DMS114 treated with DMSO at 0.1 percent for 48 hours (cell line): ENCODE results near the gene KLHL40.

ENCODE experiments used
- DNase-seq: peaks from one replicate; lab custom pipeline; 2025; ENCODE audit not compliant: unreplicated experiment; lab: John Stamatoyannopoulos, UW

KLHL40 gene

GRCh38 chr3:42704136-42704841, 19.0 kb downstream of the KLHL40 start:
- DNase-seq: no peak

GRCh38 chr3:42705058-42705767, 19.9 kb downstream of the KLHL40 start:
- no peak for DNase-seq

- DNase-seq: no peak
Measured at GRCh38 chr3:42705962-42706585, 20.7 kb downstream of the KLHL40 start.

- no peak for DNase-seq
Measured at GRCh38 chr3:42706721-42707619, 21.6 kb downstream of the KLHL40 start.

GRCh38 chr3:42707620-42708355, 22.5 kb downstream of the KLHL40 start:
- DNase-seq: no peak

GRCh38 chr3:42708611-42709151, 23.3 kb downstream of the KLHL40 start:
- DNase-seq: no peak

- no peak for DNase-seq
Measured at GRCh38 chr3:42709621-42710020, 24.3 kb downstream of the KLHL40 start.

- DNase-seq: no peak
Measured at GRCh38 chr3:42710323-42711021, 25.1 kb downstream of the KLHL40 start.

- no peak for DNase-seq
Measured at GRCh38 chr3:42711491-42712343, 26.4 kb downstream of the KLHL40 start.

- no peak for DNase-seq
Measured at GRCh38 chr3:42712344-42712648, 27.0 kb downstream of the KLHL40 start.

- no peak for DNase-seq
Measured at GRCh38 chr3:42712688-42713372, 27.5 kb downstream of the KLHL40 start.

GRCh38 chr3:42713747-42714146, 28.4 kb downstream of the KLHL40 start:
- no peak for DNase-seq

- DNase-seq: no peak
Measured at GRCh38 chr3:42714171-42714852, 29.0 kb downstream of the KLHL40 start.

GRCh38 chr3:42717306-42717705, 32.0 kb downstream of the KLHL40 start:
- no peak for DNase-seq

GRCh38 chr3:42718338-42718737, 33.0 kb downstream of the KLHL40 start:
- DNase-seq: no peak

- DNase-seq: no peak
Measured at GRCh38 chr3:42719002-42719401, 33.7 kb downstream of the KLHL40 start.

GRCh38 chr3:42720126-42720525, 34.8 kb downstream of the KLHL40 start:
- DNase-seq: no peak

GRCh38 chr3:42721690-42722089, 36.4 kb downstream of the KLHL40 start:
- DNase-seq: no peak
